Tibial nerve (tissue), 3 donors: ENCODE data around the gene RNASE8.

ENCODE experiments used
- POLR2A ChIP-seq, 2 donors: fragments of 450-650 bp; IDR thresholded peaks; one replicate each; pipeline ENCODE4 v1.6.1; 2017; ENCODE audit warnings: antibody characterized with exemption in 2 of 2, mild to moderate bottlenecking in 2 of 2, moderate library complexity in 2 of 2
- TF ChIP-seq, protein P1 (sequence below), 5 experiments: fragments of 200-600 bp in 3 of 5; fragments of 450-650 bp in 2 of 5; sonication (generic) in 3 of 5; IDR thresholded peaks; one replicate each; pipeline ENCODE4 v1.5.1; 2016 to 2019; ENCODE audit warnings: antibody characterized with exemption in 5 of 5, mild to moderate bottlenecking in 3 of 5, moderate library complexity in 2 of 5

DNA sequence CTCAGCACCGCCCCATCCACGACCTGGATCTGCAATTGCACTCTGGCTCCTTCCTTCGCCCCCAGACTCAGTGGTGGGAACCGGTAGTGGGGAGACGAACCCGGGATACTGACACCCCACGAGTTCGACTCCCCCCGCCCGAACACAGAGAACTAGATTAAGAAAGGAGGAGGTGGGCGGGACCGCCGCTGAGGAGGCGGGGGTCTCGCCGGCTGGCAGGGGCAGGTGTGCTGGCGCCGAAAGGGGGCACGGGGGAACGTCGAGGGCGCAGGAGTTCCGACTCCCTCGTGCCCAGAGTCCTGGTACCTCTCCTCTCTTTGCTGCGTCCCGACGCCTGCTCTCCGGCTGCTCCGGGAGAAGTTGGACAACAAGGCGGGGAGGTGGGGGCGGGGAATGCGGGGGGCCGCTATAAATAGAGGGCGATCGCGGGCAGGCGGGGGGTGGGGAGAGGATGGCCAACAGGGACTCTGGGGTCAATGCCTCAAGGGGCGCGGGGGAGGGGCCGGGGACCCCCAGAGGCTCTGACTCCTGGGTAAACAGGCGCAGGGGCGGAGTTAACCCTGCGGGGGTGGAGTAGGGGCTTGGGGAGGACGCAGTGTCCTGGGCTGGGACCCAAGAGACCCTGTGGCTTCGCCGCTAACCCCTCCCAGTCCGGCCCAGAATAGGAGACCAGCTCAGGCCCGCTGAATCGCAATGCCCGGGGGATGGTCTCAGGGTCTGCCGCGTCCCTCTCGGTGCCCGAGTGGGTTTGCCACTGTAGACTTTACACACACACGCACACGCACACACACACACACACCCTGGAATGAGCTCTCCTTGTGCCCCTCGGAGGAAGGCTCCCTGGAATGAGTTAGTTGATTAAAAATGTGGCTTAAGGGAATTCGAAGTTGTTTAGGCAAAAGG is 32.0 kb upstream of the RNASE8 start:
- TF ChIP-seq, protein P1, sequence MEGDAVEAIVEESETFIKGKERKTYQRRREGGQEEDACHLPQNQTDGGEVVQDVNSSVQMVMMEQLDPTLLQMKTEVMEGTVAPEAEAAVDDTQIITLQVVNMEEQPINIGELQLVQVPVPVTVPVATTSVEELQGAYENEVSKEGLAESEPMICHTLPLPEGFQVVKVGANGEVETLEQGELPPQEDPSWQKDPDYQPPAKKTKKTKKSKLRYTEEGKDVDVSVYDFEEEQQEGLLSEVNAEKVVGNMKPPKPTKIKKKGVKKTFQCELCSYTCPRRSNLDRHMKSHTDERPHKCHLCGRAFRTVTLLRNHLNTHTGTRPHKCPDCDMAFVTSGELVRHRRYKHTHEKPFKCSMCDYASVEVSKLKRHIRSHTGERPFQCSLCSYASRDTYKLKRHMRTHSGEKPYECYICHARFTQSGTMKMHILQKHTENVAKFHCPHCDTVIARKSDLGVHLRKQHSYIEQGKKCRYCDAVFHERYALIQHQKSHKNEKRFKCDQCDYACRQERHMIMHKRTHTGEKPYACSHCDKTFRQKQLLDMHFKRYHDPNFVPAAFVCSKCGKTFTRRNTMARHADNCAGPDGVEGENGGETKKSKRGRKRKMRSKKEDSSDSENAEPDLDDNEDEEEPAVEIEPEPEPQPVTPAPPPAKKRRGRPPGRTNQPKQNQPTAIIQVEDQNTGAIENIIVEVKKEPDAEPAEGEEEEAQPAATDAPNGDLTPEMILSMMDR (IDR thresholded peaks at IDR 0.05), result peak in 2 of 5 experiments; percentile 23 to 40
- TF ChIP-seq POLR2A (IDR thresholded peaks at IDR 0.05), result peak in 1 of 2 donors; percentile 19
